ENCODE measurements around the gene NUAK2. TPM values are rescaled to one million over a fixed set of nuclear protein-coding genes. Genes with fewer than 3 reads are reported as not detected.
"Not testable (repeated sequence)": the region's sequence is repeated elsewhere in the genome, so short reads cannot be mapped to it uniquely, and the experiment has no call there.

The NUAK2 gene
- total RNA-seq, 4 donors from 2014 or later = 15.8 to 32.0 (median 21.4) TPM

- no peak for DNase-seq
- no peak for TF ChIP-seq CTCF (IDR thresholded peaks at IDR 0.05)
- TF ChIP-seq POLR2A (IDR thresholded peaks at IDR 0.05) = no peak
- H3K4me1 ChIP-seq = peaks cover 5 to 22% (median 11%) of the 10 kb centered on the region in 3 donors
- H3K27ac ChIP-seq = no peak overlapping the region
- no peak overlapping the region for H3K4me3 ChIP-seq
- no peaks in the 10 kb centered on the region for H3K9me3 ChIP-seq
- WGBS, 2 donors = 93 to 95% methylated on average over 3 to 4 of the region's 20 CpGs
- peaks cover 40 to 72% (median 43%) of the 10 kb centered on the region in 3 donors for H3K36me3 ChIP-seq
- intact Hi-C loops (cut with DNase I) = no loop called here
- H3K27me3 ChIP-seq = no peaks in the 10 kb centered on the region
These were observed 18.2 kb downstream of the NUAK2 start for GRCh38 chr1:205303247-205303888.

GRCh38 chr1:205301842-205302588 is 19.5 kb downstream of the NUAK2 start:
- Histone ChIP-seq H3K27me3 (no peaks in the 10 kb centered on the region), H3K27ac (peak overlapping the region in 1 of 4 donors; percentile 22), H3K4me3 (no peak overlapping the region), H3K9me3 (no peaks in the 10 kb centered on the region), H3K36me3 (peaks cover 29 to 59% (median 33%) of the 10 kb centered on the region in 3 donors), H3K4me1 (peaks cover 5 to 18% (median 11%) of the 10 kb centered on the region in 3 donors)
- DNase-seq = no peak
- intact Hi-C loops (cut with DNase I) = no loop called here
- TF ChIP-seq POLR2A (IDR thresholded peaks at IDR 0.05) (no peak), CTCF (IDR thresholded peaks at IDR 0.05) (no peak)
- WGBS, 2 donors = 70 to 75% methylated on average over 5 of the region's 6 CpGs

GRCh38 chr1:205301205-205301821 is 20.2 kb downstream of the NUAK2 start:
- no peak for TF ChIP-seq POLR2A (IDR thresholded peaks at IDR 0.05)
- Histone ChIP-seq H3K4me3 (no peak overlapping the region), H3K4me1 (peaks cover 5 to 20% (median 11%) of the 10 kb centered on the region in 3 donors), H3K9me3 (no peaks in the 10 kb centered on the region), H3K27me3 (no peaks in the 10 kb centered on the region), H3K36me3 (peaks cover 26 to 52% (median 27%) of the 10 kb centered on the region in 3 donors), H3K27ac (peak overlapping the region in 2 of 4 donors; percentile 6 to 22)
- intact Hi-C loops (cut with DNase I) = no loop called here
- 20 to 80% methylated on average over 2 to 3 of the region's 14 CpGs for WGBS, 2 donors
- no peak for DNase-seq

- Histone ChIP-seq H3K36me3 (peaks cover 18 to 40% (median 25%) of the 10 kb centered on the region in 3 donors), H3K27ac (peak overlapping the region in 1 of 4 donors; percentile 29), H3K4me3 (no peak overlapping the region), H3K27me3 (no peaks in the 10 kb centered on the region), H3K4me1 (peaks cover 5 to 32% (median 11%) of the 10 kb centered on the region in 3 donors), H3K9me3 (no peaks in the 10 kb centered on the region)
- WGBS, 2 donors = 74 to 82% methylated on average over 5 to 8 of the region's 9 CpGs
- intact Hi-C loops (cut with DNase I) = no loop called here
- DNase-seq = no peak
- TF ChIP-seq CTCF (IDR thresholded peaks at IDR 0.05) (no peak), POLR2A (IDR thresholded peaks at IDR 0.05) (no peak)
These were observed 21.4 kb downstream of the NUAK2 start for GRCh38 chr1:205300149-205300548.

GRCh38 chr1:205298191-205298994 is 23.2 kb downstream of the NUAK2 start:
- H3K4me1 ChIP-seq = peaks cover 5 to 50% (median 25%) of the 10 kb centered on the region in 3 donors
- intact Hi-C loops (cut with DNase I) = no loop called here
- no peak for DNase-seq
- no peaks in the 10 kb centered on the region for H3K27me3 ChIP-seq
- WGBS, 2 donors = 48 to 55% methylated on average over 4 to 7 of the region's 9 CpGs
- TF ChIP-seq POLR2A (IDR thresholded peaks at IDR 0.05) (no peak), CTCF (IDR thresholded peaks at IDR 0.05) (no peak)
- no peak overlapping the region for H3K4me3 ChIP-seq
- peak overlapping the region in 2 of 4 donors; percentile 16 to 36 for H3K27ac ChIP-seq
- peaks cover 3 to 22% (median 7%) of the 10 kb centered on the region in 3 donors for H3K36me3 ChIP-seq
- H3K9me3 ChIP-seq = no peaks in the 10 kb centered on the region

- 78 to 100% methylated on average over 4 to 5 of the region's 5 CpGs for WGBS, 2 donors
- Histone ChIP-seq H3K36me3 (peaks cover 0 to 15% (median 0%) of the 10 kb centered on the region in 3 donors), H3K4me1 (peaks cover 5 to 57% (median 25%) of the 10 kb centered on the region in 3 donors), H3K27ac (peak overlapping the region in 1 of 4 donors; percentile 60)
- DNase-seq; intact Hi-C loops (cut with DNase I); H3K9me3 ChIP-seq; H3K4me3 ChIP-seq; H3K27me3 ChIP-seq: not testable (repeated sequence)
These were observed 23.9 kb downstream of the NUAK2 start for GRCh38 chr1:205297546-205298177.
